SW 1271 (cell line): Measurements from ENCODE around the gene EMILIN3.

Experiments used
- DNase-seq, 2 experiments: peaks; one replicate each; lab custom pipeline; 2025; lab: John Stamatoyannopoulos, UW

Gene EMILIN3, protein sequence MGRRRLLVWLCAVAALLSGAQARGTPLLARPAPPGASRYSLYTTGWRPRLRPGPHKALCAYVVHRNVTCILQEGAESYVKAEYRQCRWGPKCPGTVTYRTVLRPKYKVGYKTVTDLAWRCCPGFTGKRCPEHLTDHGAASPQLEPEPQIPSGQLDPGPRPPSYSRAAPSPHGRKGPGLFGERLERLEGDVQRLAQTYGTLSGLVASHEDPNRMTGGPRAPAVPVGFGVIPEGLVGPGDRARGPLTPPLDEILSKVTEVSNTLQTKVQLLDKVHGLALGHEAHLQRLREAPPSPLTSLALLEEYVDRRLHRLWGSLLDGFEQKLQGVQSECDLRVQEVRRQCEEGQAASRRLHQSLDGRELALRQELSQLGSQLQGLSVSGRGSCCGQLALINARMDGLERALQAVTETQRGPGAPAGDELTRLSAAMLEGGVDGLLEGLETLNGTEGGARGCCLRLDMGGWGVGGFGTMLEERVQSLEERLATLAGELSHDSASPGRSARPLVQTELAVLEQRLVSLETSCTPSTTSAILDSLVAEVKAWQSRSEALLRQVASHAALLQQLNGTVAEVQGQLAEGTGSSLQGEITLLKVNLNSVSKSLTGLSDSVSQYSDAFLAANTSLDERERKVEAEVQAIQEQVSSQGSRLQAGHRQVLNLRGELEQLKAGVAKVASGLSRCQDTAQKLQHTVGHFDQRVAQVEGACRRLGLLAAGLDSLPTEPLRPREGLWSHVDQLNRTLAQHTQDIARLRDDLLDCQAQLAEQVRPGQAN

DNA sequence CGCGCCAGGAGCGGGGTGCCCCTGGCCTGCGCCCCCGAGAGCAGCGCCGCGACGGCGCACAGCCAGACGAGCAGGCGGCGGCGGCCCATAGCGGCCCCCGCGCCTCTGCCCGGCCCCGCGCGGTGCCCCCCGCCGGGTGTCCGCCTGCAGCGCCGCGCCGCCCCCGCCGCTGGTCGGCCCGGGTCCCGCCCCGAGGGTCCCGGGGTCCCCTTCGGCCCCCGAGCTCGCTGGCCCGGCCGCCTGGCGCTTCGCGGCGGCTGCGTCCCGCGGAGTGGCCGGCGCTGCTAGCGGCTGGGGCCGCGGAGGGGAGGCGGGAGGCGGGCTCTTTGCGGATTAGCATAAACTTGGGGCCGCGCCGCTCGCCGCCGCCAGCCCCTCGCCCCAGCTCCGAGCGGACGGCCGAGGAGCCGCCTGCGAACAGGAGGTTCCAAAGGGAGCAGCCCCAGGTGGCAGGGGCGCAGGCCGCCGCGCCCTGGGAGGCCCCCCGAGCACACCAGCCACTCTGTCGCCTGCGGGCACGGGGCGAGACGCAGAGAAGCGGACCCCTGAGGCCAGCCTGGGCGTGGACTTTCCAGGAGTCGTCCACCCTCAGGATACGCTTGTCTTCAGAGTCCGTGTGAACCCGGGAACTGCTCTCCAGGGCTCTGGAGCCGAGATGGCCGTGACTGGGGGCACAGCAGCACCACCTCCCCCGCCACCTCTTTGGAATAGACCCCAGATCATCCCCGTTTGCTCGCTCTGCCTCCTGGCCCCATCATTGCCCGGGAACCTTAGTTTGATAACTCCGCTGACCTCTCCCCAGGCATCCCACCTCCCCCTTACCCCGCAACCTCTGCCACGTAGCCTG is at the start of gene EMILIN3:
Gene EMILIN3 (minus strand): TSS at position 273 of the 847 bp plus-strand sequence. CDS start 184 bp downstream, at position 89.
- no peak for DNase-seq

DNA sequence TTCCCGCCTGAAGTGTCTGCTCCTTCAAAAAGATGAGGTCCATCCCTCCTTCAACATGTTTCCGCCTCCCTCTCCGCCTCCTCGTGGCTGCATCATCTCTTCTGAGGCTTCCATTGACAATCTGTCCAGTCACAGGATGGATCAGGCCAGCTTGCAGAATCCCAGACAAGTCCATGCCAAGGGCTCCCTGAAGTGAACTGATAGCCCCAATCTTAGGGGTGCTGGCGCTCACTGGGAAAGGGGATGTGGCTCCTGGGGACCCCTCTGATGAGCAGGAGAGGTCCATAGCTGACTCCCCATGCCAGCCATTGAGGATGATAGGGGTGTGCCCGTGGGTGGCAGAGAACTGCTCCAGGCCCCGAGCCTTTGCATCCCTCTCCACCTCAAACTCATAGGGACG is 48.6 kb upstream of the EMILIN3 start:
- no peak for DNase-seq

DNA sequence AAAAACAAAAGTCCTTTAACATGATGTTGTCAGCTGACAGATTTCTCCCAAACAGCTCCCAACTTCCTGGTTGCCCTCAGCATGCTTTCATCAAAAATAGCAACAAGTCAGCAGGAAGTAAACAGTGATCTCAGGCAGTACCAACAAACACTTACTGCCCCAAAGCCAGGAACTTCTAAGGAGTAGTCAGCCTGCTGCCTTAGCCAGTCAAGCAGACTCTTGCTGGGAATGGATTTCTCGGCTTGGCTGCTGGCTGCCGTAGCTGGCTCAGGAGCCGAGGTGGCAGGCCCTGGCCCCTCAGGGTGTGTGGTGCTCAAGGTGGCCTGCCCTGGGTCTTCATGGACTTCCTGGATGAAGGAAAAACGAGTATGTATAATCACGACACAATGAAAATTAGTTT is 46.6 kb upstream of the EMILIN3 start:
- DNase-seq, result no peak

DNA sequence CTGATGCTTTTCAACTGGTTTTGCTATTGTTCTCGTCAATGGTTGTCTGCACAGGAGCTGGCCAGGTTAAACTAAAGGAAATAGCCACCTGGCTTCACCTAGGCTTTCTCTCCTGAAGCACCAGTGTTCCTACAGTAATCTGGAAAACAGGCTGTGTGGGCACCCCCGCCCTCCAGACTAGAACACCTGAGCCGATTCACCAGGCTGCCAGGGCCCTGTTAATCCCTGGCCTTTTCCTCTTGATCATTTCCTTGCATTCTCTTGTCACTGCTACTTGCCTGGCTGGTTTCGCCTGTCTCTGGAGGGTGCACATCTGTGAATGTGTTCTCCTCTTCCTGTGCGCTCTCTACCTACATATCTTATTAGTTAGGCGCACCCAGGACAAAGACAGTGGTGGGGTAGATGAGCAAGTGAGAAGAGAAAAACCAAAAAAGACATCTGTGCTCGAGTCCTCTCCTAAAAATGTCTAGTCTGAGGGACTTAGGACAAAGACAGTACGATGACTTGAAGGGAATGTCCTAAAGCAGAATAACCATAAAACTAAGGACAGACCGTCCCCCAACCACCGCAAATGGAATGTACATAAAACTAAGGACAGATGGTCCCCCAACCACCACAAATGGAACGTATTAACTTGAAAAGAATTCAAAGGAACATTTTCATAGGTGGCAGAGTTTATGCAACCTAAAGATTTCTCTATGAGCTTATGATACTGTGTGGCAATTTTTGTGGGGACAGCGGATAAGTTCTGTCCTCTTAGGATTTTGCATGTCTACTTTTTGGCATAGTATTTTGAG is 45.9 kb upstream of the EMILIN3 start:
- DNase-seq, result no peak

DNA sequence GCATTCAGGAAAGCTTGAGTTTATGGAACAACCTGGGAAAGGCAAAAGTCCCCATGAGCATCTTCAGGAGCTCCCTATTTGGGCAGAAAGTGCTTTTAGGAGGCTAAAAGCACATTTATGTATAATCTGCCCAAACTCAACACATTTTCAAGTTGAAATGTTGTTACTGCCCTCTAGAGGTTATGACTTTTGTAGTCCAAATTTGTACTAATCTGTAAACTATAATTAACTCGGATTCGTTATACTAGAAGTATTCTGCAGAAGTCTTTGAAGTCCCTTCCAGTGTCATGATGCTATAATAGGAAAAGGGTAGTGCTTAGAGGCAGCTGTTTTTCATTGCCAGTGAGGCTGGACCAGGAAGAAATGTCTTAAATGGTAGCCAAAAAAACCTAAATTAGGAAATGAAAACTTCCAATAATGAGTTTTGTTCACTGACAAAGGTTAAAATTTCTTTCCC is 44.8 kb upstream of the EMILIN3 start:
- DNase-seq, result peak in 1 of 2 experiments; percentile 7

DNA sequence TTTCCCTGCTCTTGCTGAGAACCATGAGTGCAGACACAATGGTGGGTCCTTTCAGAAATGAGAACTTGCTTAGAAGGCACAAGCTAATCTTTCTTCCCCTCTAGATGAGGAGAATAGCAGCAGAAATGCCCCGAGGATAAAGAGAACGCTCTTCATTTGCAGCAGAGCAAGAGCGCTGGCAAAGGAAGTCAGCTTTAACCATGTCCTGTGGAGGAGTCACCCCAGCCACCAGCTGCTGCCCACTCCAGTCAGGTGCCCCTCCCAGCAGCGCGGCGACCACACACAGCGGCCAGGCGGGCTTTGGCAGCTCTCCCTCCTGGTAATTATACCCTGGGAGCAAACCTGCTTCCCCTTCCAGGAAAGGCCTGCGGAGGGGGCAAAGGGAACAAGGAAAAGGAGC is 42.4 kb upstream of the EMILIN3 start:
- no peak for DNase-seq

DNA sequence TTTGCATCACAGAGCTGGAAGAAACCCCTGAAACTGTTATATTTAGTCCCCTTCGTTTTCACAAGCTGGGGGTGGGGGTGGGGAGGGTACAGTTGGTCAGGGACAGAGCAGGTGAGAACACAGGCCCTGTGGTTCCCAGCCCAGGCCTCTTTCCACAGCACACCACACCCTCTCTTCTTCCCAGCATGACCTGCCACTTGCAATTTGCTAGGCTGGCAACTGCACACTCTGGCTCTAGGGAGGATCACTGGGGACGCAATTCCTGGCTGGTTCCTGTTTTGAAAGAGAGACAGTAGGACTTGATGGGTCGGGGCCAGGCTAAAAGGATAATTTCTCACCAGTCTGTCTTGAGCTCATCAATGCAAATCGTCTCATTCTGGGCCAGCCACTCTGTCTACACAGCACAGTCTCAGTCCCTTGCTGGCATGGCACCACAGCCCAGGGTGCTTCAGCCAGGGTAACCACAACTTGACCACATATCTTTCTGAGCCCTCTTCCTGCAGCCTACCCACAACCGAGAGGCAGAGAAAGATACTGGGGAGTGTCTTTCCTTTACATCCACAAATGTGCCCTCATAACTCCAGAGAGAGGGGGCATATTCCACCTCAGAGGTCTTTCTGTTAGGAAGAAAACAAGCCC is 41.7 kb upstream of the EMILIN3 start:
- DNase-seq, result no peak

DNA sequence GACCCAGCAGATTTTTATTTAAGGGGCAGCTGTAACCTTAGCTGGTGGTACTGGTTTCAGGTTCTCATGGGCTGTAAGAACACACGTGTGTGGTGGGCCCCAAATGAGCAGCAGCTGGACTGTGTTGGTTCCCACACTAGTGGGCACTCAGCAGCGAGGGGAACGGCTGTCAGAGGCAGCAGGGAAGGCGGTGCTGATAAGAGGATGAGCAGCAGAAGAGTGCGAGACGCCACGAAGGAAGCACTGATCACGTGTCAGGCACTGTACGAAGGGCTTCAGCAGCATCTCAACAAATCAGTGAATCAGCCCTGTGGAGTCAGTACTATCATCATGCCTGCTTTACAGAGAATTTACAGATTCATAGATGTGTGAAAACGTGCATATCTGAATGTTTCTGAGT is 41.0 kb upstream of the EMILIN3 start:
- DNase-seq, result no peak

DNA sequence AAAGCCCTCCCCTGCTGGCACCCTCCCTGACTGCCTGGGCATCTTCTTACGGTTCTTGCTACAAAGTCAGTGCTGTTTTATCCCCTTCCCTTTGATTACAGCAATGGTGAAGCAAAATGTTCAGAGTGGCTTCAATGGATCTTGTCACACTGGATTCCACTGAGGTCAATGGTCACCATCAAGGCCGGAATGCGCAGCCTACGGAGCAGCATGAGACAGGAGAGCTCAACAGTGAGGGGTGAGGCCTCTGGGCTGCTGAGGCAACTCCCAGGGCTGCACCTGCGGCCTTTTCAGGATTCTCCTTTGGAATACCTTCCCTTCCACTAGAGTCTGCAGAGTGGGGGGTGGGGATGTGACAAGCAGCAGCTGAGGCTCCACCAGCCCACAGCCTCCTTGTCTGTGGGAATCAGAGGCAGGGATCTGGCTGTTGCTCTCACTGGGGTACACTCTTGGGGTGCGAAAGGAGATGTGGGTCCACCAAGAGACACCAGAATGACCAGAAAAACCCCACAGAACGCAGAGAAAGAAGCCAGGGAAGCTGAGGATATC is 40.4 kb upstream of the EMILIN3 start:
- no peak for DNase-seq

DNA sequence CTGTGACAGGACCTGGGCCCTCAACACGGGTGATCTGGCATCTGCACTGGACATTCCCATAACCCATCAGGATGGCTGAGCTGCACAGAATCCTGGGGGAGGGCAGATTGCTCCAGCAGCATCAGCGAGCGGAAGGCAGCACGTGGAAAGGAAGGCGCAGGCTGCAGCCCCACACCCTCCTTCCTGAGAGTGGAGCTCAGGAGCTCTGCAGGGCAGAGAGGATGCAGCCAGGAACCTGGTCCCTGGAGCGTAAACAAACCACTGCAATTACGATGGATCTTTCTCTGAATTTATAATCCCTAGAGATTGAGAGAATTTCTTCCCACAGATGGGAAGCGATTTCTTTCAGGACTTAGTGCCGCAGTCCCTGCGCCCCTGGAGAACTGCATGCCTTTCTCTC is 39.7 kb upstream of the EMILIN3 start:
- DNase-seq, result no peak

DNA sequence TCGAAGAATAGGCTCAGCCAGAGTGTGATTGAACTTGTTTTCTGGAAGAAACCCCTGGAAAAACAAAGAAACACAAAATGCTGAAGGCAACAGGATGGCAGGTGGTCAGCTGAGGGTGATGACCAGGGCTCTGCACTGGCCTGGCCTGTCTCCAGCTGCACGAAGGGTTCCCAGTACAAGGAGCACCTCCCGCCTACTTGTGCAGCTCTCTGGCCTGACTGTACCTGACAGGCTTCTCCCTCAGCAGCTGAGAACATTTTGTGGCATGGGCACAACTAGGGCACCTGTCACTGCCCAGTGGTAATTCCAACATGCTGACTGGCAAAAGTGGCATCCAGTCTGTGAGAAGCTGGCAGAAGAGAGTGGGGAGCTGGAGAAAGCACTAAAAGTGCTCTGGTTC is 38.8 kb upstream of the EMILIN3 start:
- DNase-seq, result no peak

DNA sequence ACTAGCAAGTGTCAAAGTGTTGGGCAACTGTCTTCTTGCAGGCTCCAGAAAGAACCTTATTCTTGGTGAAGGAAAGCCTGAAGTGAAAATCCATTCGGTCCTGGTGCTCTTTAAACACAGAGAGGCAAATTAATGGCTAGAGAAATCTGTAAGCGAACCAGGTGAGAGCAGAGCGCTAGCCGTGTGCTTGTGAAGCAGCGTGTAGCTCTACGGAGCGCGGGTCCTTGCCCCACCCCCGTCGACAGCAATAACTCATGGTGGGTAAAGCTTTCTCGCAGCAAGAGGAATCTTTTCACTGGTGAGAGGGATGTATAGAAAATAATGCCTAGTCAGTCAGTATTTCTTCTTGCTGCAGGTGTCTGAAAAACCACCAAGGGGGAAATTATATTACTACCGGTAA is 37.0 kb upstream of the EMILIN3 start:
- DNase-seq, result no peak

DNA sequence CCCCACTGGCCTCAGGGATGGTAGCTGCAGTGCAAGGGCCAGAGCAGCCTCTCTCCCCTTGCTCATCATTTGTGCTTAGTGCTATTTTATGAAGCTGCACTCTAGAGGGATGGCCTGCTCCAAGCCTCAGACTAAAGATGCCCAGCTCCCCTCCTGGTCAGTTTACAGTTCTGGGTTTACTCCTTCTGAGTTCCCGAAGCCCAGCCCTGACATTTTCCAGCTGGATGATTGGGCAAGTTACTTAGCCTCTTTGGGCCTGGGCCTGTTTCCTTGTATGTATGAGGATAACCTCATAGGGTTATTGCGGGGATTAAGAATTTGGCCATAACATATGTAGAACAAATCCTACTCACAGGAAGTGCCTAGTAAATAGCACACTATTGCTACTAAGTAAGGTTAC is 31.8 kb upstream of the EMILIN3 start:
- DNase-seq, result no peak

DNA sequence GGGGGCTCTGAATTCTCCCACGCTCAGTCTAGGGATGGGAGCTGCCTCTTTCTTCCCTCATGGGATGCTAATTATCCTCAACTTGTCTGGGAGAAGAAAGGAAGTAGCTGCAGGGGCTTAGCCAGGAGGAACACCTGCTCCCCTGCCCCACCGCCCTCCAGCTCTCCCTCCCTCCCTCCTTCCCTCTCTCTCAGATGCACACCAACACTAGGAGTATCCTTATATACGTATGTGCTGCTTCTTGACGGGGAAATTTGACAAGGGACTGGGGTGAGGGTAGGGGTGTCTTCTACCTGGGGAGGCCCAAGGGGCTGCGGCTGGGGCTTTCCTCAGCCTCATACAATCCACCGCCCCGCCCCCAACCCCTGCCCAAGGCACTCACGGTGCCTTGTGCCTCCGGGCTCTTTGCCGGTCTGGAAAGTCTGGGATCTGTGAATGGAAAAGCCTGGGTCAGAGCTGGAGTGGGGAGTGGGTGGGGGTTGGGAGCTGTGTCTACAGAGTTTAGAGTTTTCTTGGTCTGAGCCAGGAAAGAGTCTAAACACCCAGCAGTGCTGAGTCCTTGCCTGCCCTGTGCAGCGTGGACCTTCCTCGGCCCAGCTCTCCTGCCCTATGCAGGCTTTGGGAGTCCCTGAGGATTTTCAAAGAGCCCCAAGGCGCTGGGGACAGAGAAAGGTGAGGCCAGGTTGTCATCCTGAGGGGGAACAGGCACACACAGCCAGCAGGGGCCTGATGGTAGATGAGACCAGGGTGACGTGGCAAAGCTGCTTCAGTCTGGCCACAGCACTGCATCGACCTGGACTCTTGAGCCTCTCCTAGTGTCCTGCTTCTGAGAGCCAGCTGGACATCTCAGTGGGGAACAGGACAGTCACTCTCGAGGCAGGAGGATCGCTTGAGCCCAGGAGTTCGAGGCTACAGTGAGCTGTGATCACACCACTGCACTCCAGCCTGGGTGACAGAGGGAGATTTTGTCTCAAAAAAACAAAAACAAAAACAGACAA is 29.3 kb upstream of the EMILIN3 start:
- DNase-seq, result no peak

DNA sequence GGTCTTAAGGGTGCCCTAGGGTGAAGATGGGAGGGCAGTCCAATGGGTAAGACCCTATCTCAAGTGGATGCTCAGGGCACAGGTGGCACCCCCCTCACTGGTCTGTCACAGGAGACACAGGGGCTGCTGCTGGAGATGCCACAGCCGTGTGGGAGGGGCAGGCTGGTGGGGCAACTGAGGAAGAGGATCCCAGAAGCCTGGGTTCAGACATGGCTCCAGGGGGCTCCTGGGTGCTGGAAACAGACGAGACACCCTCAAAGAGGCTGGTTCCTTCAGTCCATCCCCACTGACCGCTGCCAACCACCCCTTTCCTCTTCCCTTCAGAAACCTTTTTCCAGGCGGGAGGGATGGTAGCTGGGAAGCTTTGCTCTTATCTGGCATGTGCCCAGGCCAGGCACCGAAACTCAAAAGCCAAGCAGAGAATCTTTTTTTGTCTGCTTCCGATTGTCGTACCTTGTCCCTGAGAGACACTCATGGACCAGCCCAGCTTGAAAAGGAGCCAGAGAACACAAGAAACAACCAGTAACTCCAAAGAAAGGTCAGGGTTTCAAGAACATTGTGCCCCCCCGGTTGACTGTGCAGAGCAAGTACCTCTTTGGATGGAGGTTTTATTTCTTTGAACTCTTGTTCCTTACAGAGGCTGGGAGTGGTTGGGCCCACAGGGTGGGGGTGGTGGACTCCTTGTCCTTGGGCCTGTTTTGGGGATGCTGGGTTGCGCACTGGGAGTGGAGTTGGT is 28.5 kb upstream of the EMILIN3 start:
- DNase-seq, result no peak

DNA sequence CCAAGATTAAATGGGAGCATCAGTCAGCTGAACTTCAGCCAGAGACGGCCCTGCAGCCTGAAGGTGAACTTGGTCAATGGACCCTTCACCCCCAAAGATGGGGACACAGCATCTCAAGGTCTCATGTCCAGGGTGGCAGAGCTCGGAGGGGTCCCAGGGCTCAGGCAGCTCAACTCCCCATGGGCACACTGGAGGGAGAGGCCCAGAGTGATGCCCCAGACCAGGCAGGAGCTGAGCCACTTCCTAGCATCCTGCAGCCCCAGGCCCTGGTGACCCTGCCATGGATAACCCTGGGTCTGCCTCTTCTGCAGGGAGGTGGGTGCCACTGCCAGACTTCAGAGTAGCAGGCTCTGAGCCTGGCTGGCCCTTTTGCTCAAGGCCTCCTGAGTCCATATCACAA is 27.5 kb upstream of the EMILIN3 start:
- no peak for DNase-seq

DNA sequence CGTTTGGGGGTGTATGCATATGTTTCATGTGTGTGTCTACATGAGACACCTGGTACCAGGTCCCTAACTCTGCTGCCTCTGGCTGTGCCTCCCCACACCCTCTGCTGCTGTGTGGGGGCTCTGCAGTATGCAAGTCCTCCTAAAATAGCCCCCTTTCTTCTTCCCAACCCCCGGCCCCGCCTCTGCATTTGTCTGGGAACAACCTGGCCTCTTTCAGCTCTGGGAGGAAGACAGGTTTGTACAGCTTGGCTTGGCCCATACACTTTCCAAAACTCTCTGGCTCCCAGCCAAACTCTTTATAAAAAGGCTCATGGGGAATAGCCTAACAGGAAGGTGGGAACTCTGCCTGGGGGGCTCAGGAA is 27.1 kb upstream of the EMILIN3 start:
- no peak for DNase-seq

DNA sequence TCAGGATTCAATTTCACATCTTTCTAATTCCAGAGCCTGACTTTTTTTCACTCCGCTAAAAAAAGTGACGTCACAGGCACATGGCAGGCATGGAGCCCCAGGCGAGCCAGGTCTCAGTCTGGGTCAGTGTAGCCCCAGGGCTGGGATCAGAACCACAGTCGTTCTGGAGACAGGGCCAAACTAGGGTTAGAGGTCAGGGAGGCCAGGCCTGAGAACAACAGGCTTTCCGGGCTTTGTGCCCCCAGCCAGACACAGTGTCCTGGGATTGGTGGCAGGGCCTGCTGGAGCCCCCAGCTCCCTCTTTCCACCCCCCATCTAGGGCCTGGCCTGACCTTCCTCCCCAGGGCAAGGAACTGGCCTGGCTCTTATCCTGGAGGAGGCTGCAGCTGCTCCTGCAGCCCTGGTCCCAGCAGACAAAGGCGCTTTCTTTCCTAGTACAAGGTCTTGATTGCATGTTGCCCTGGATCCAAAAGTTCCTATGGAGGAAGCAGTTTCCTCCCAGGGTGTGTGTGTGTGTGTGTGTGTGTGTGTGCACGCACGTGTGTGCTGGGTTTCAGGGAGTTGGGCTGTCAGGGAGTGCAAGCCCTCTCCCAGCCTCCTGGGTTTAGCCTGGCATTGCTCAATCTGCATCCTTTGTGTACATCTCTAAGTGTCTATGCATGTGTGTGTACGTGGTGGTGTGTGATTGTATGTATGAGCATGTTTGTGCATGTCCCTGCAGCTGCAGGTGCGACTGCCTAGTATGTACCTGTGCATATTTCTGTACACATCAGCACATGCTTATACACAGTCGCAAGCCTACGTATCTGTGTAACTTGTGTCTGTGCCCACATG is 26.5 kb upstream of the EMILIN3 start:
- no peak for DNase-seq
